Left ventricle myocardium inferior (tissue), 1 donor: Measurements from ENCODE around the gene RSPH1. TPM values are rescaled to one million over a fixed set of nuclear protein-coding genes. Genes with fewer than 3 reads are reported as not detected.

ENCODE experiments used
- DNase-seq: peaks from one replicate; pipeline ENCODE4 v3.0.0-alpha.2; 2020
- H3K27ac ChIP-seq: fragments of 200-600 bp; replicated peaks from 2 replicates; pipeline ENCODE4 v1.8.0; 2021
- H3K27me3 ChIP-seq: fragments of 200-600 bp; 2 replicates; pipeline ENCODE4 v1.8.0; 2021; ENCODE audit warnings: low read depth
- H3K36me3 ChIP-seq: fragments of 200-600 bp; 2 replicates; pipeline ENCODE4 v1.8.0; 2021
- H3K4me1 ChIP-seq: fragments of 200-600 bp; 2 replicates; pipeline ENCODE4 v1.8.0; 2021
- H3K4me3 ChIP-seq: fragments of 200-600 bp; 2 replicates; pipeline ENCODE4 v1.8.0; 2021; ENCODE audit warnings: mild to moderate bottlenecking, moderate library complexity
- H3K9me3 ChIP-seq: fragments of 200-600 bp; replicated peaks from 2 replicates; pipeline ENCODE4 v1.8.0; 2021
- CTCF ChIP-seq: fragments of 200-600 bp; IDR thresholded peaks from 2 replicates; pipeline ENCODE4 v1.8.0; 2021; ENCODE audit warnings: antibody characterized with exemption, mild to moderate bottlenecking, borderline replicate concordance
- intact Hi-C: fragments of 100-400 bp; cut with micrococcal nuclease; formaldehyde crosslinking; loops from one replicate; pipeline ENCODE4 v1.11.0; 2022
- total RNA-seq: library from RNA; stranded (reverse); fragmentation: NEBNext Ultra II Directional; extraction: Animal tissue kit (Norgen Biotek cat#: 25700); gene quantifications from one replicate; pipeline ENCODE4 v1.2.1, GENCODE V29; 2021
- donor health status: DM: no; HTN: yes; CAD: no; lungs with severe emphysema.

The RSPH1 gene
- total RNA-seq, 1 donor from 2014 or later = not detected

GRCh38 chr21:42512346-42513034 lies 16.5 kb upstream of the RSPH1 start:
- peak overlapping the region; percentile 94 for H3K4me3 ChIP-seq
- no peak for TF ChIP-seq CTCF
- intact Hi-C loops = no loop called here
- no peak overlapping the region for H3K27ac ChIP-seq
- H3K27me3 ChIP-seq = no peaks in the 10 kb centered on the region
- no peaks in the 10 kb centered on the region for H3K36me3 ChIP-seq
- peaks cover 20% of the 10 kb centered on the region for H3K4me1 ChIP-seq
- DNase-seq = no peak
- no peaks in the 10 kb centered on the region for H3K9me3 ChIP-seq

- Histone ChIP-seq H3K4me3 (no peak overlapping the region), H3K27me3 (no peaks in the 10 kb centered on the region), H3K4me1 (peaks cover 4% of the 10 kb centered on the region), H3K36me3 (no peaks in the 10 kb centered on the region), H3K9me3 (no peaks in the 10 kb centered on the region), H3K27ac (no peak overlapping the region)
- intact Hi-C loops = no loop called here
- DNase-seq = no peak
- TF ChIP-seq CTCF = no peak
Observed at GRCh38 chr21:42509244-42509643, 13.2 kb upstream of the RSPH1 start.

- H3K36me3 ChIP-seq = no peaks in the 10 kb centered on the region
- DNase-seq = no peak
- no peak overlapping the region for H3K4me3 ChIP-seq
- no peak overlapping the region for H3K27ac ChIP-seq
- TF ChIP-seq CTCF = no peak
- H3K9me3 ChIP-seq = no peaks in the 10 kb centered on the region
- intact Hi-C loops = no loop called here
- H3K27me3 ChIP-seq = no peaks in the 10 kb centered on the region
- H3K4me1 ChIP-seq = no peaks in the 10 kb centered on the region
Observed at GRCh38 chr21:42508371-42508770, 12.3 kb upstream of the RSPH1 start.

GRCh38 chr21:42507418-42507817 lies 11.4 kb upstream of the RSPH1 start:
- H3K36me3 ChIP-seq = no peaks in the 10 kb centered on the region
- no peak overlapping the region for H3K27ac ChIP-seq
- no peaks in the 10 kb centered on the region for H3K4me1 ChIP-seq
- no peak for TF ChIP-seq CTCF
- no peaks in the 10 kb centered on the region for H3K9me3 ChIP-seq
- H3K27me3 ChIP-seq = no peaks in the 10 kb centered on the region
- intact Hi-C loops = no loop called here
- no peak for DNase-seq
- no peak overlapping the region for H3K4me3 ChIP-seq

- intact Hi-C loops = no loop called here
- Histone ChIP-seq H3K36me3 (no peaks in the 10 kb centered on the region), H3K27ac (no peak overlapping the region), H3K27me3 (no peaks in the 10 kb centered on the region), H3K4me3 (no peak overlapping the region), H3K4me1 (no peaks in the 10 kb centered on the region), H3K9me3 (no peaks in the 10 kb centered on the region)
- no peak for TF ChIP-seq CTCF
- no peak for DNase-seq
Observed at GRCh38 chr21:42505090-42505726, 9.2 kb upstream of the RSPH1 start.
